HG03097 (cell line): ENCODE results near the gene CD70.
"Not testable (repeated sequence)": the region's sequence is repeated elsewhere in the genome, so short reads cannot be mapped to it uniquely, and the experiment has no call there.

Experiments used
- ATAC-seq: cut with Tn5 transposase; IDR thresholded peaks from one replicate; pipeline ENCODE4 v1.9.1; 2021; ENCODE audit not compliant: unreplicated experiment, low FRiP score

CD70 gene, protein sequence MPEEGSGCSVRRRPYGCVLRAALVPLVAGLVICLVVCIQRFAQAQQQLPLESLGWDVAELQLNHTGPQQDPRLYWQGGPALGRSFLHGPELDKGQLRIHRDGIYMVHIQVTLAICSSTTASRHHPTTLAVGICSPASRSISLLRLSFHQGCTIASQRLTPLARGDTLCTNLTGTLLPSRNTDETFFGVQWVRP

GRCh38 chr19:6590827-6591319 lies at the start of gene CD70:
TSS of gene CD70 (minus strand) at chr19:6591150. CDS start at chr19:6591002, 148 bp downstream.
- peak; percentile 50 for ATAC-seq

GRCh38 chr19:6640333-6640732 lies 49.4 kb upstream of the CD70 start:
- ATAC-seq, result not testable (repeated sequence)

GRCh38 chr19:6639439-6639838 lies 48.5 kb upstream of the CD70 start:
- no peak for ATAC-seq

DNA sequence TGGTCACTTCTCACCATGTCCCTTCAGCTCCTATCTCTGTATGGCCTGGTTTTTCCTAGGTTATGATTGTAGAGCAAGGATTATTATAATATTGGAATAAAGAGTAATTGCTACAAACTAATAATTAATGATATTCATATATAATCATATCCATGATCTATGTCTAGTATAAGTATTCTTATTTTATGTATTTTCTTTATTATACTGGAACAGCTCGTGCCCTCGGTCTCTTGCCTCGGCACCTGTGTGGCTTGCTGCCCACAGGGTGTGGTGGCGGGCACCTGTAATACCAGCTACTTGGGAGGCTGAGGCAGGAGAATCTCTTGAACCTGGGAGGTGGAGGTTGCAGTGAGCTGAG lies 42.5 kb upstream of the CD70 start:
- ATAC-seq, result not testable (repeated sequence)

DNA sequence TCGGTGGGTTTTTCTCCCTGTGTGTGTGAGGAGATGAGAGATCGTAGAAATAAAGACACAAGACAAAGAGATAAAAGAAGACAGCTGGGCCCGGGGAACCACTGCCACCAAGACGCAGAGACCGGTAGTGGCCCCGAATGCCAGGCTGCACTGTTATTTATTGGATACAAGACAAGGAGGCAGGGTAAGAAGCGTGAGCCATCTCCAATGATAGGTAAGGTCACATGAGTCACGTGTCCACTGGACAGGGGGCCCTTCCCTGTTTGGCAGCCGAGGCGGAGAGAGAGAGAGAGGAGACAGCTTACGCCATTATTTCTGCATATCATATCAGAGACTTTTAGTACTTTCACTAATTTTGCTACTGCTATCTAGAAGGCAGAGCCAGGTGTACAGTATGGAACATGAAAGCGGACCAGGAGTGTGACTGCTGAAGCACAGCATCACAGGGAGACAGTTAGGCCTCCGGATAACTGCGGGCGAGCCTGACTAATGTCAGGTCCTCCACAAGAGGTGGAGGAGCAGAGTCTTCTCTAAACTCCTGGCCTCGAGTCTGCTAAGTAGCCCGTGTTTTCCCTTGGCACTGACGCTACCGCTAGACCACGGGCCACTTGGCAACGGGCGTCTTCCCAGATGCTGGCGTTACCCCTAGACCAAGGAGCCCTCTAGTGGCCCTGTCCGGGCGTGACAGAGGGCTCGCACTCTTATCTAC lies 42.0 kb upstream of the CD70 start:
- not testable (repeated sequence) for ATAC-seq

- ATAC-seq, result no peak
These were observed 41.2 kb upstream of the CD70 start for GRCh38 chr19:6632002-6632621.

GRCh38 chr19:6626764-6627163 lies 35.8 kb upstream of the CD70 start:
- ATAC-seq, result no peak

DNA sequence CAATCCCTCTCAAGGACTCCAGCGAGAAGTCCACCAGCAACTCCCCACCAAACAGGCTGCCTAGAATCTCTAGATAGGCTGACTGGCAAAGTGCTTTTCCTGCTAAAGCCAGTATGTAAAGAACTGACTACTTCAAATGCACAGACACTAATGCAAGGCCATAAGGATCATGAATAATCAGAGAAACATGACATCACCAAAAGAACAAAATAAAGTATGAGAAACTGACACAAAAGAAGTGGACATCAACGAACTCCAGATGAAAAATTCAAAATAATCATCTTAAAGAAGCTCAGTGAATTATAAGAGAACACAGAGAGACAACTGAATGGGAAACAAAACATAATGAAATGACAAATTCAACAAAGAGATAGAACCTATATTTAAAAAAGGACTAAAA lies 26.4 kb upstream of the CD70 start:
- no peak for ATAC-seq

GRCh38 chr19:6616011-6616410 lies 25.1 kb upstream of the CD70 start:
- ATAC-seq, result no peak

- ATAC-seq, result no peak
These were observed 22.8 kb upstream of the CD70 start for GRCh38 chr19:6613711-6614110.

DNA sequence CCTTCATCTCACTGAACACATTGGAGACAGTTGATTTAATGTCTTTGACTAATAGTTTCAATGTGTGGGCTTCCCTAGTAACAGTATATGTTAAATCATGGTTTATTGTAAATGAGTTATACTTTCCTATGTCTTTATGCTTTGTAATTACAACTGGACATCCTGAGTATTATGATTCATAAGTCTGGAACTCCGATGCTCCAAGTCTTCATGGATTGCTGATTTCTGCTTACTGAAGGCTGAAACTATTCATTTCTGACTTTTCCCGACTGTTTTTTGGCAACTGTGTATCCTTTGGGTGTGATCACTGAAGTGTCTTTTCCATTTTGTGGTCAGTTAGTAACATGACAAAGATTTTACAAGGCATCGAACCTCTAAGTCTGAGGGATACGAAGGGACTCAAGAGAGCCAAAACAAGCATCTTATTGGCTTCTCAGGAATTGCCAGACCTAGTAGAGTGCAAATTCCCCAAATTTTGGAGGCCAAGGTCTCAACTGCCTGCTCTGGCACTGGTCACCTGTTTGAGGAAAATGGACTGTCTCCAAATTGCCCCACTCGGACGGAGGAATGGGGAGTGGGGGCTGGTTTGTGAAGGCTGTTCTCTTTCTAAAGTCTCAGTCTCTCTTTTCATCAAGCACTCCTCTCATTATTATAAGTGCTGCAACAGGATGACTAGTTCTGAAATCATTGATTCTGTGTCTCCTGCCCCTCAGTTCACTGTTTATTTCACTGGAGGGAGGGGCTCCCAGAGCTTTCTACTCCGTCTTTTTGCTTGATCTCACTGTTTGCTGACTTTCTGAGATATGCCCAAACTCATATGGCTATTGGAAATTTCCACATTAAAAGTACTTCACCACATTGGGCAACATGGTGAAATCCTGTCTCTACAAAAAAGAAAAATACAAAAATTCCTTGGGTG lies 20.2 kb upstream of the CD70 start:
- ATAC-seq, result no peak

- no peak for ATAC-seq
These were observed 18.0 kb upstream of the CD70 start for GRCh38 chr19:6608940-6609339.

DNA sequence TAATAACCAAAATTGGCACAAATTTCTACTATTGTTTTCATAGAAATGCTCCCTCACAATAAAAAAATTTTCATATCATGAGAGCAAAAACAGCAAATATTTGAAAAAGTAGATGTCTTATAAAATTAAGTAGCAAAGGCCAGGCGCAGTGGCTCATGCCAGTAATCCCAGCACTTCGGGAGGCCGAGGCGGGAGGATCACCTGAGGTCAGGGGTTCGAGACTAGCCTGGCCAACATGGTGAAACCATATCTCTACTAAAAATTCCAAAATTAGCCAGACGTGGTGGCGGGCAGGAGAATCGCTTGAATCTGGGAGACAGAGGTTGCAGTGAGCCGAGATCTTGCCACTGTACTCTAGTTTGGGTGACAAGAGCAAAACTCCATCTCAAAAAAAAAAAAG lies 17.2 kb upstream of the CD70 start:
- ATAC-seq, result not testable (repeated sequence)

DNA sequence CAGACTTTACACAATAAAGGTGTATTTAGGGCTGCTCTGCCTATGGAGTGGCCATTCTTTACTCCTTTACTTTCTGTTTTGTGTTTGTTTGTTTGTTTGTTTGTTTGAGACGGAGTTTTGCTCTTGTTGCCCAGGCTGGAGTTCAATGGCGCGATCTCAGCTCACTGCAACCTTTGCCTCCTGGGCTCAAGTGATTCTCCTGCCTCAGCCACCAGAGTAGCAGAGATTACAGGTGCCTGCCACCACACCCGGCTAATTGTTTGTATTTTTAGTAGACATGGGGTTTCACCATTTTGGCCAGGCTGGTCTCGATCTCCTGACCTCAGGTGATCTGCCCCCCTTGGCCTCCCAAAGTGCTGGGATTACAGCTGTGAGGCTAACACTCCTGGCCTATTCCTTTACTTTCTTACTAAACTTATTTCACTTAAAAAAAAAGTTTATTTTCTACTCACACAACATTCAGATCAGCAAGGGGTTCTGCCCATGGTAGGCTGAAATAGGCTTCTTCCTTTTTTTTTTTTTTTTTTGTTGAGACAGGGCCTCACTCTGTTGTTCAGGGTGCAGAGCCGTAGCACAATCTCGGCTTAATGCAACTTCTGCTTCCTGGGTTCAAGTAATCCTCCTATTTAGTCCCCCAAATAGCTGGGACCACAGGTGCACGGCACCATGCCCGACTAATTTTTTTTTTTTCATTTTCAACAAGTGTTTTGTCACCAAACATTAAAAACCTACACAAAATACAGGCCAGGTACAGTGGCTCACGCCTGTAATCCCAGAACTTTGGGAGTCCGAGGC lies 15.5 kb upstream of the CD70 start:
- ATAC-seq, result not testable (repeated sequence)

- no peak for ATAC-seq
These were observed 14.0 kb upstream of the CD70 start for GRCh38 chr19:6604906-6605305.

DNA sequence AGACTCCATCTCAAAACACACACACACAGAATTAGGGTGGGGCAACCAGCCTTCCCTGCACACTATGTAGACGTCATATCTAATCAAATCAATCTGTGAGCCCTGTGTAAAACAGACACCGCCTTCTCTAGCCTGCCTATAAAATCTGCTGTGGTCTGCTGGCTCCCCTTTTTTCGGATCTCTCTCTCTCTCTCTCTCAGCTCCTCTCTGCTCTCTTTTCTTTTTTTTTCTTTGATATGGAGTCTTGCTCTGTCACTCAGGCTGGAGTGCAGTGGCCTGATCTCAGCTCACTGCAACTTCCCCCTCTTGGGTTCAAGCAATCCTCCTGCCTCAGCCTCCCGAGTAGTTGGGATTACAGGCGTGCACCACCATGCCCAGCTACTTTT lies 11.8 kb upstream of the CD70 start:
- ATAC-seq, result no peak

GRCh38 chr19:6601537-6602052 lies 10.6 kb upstream of the CD70 start:
- ATAC-seq, result not testable (repeated sequence)

DNA sequence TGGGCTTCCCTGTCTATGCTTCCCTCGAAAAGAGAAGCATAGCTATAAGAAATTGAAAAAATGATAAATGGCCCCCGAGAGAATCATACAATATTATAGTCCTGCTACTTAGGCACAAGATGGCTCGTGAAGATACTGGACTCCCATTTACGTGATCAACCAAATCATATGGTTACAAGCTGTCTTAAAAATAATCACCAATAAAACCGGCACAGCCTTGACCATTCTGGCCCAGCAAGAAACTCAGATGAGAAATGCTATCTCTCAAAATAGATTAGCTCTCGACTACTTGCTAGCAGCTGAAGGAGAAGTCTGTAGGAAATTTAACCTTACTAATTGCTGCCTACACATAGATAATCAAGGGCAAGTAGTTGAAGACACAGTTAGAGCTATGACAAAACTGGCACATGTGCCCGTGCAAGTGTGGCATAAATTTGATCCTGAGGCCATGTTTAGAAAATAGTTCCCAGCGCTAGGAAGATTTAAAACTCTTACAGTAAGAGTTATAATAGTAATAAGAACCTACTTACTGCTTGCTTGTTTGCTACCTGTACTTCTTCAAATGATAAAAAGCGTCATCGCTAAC lies 10.1 kb upstream of the CD70 start:
- ATAC-seq, result not testable (repeated sequence)

- no peak for ATAC-seq
These were observed 9.0 kb upstream of the CD70 start for GRCh38 chr19:6599866-6600454.
